ENCODE data around the gene RIN1. TPM values are rescaled to one million over a fixed set of nuclear protein-coding genes. Genes with fewer than 3 reads are reported as not detected.

Gene RIN1
- total and polyA plus RNA-seq, 9 of the 15 experiments (the other 6 are each of a cell fraction or from before 2014, with no cell fraction given): 0.01 to 1.2 (median 0.45) TPM; not detected in 1

- TF ChIP-seq CUX1 (CRISPR knock-in tag; IDR thresholded peaks at IDR 0.05) (no peak), CTCF (IDR thresholded peaks at IDR 0.05 in 2 of 3, conservative IDR thresholded peaks at IDR 0.05 in 1 of 3; ENCODE audit: insufficient read depth in 2 of 3, low read depth in 1 of 3, low read length in 3 of 3) (no peak), ADNP (tag; IDR thresholded peaks at IDR 0.05) (no peak), TSHZ1 (CRISPR knock-in tag; IDR thresholded peaks at IDR 0.05) (no peak), NEUROD1 (IDR thresholded peaks at IDR 0.05; ENCODE audit: borderline replicate concordance, low read depth, low read length, partially characterized antibody) (peak; percentile 11), STAT5A (IDR thresholded peaks at IDR 0.05; ENCODE audit: borderline replicate concordance, low read length) (no peak), ZNF12 (CRISPR knock-in tag; IDR thresholded peaks at IDR 0.05) (no peak), ZNF232 (CRISPR knock-in tag; IDR thresholded peaks at IDR 0.05) (no peak), KDM5B (IDR thresholded peaks at IDR 0.05; ENCODE audit: insufficient replicate concordance, low read depth, low read length) (no peak), DIDO1 (tag; IDR thresholded peaks at IDR 0.05; ENCODE audit: low read depth) (no peak), MTA3 (IDR thresholded peaks at IDR 0.05; ENCODE audit: borderline replicate concordance) (0 out of 2 replicates have a peak, but pooled peaks have one; percentile 27), U2AF1 (optimal IDR thresholded peaks at IDR 0.05; ENCODE audit: low read depth, low read length) (no peak), ZNF23 (CRISPR knock-in tag; IDR thresholded peaks at IDR 0.05) (no peak), KDM1A (IDR thresholded peaks at IDR 0.05) (no peak), SNRNP70 (optimal IDR thresholded peaks at IDR 0.05; ENCODE audit: low read depth, low read length) (no peak), ETV6 (IDR thresholded peaks at IDR 0.05; ENCODE audit: borderline replicate concordance in 1 of 2, low read depth in 2 of 2, low read length in 1 of 2) (no peak), ETV6 (CRISPR knock-in tag; IDR thresholded peaks at IDR 0.05; ENCODE audit: borderline replicate concordance) (no peak)
Observed at GRCh38 chr11:66371627-66372415, 35.6 kb upstream of the RIN1 start, which contains the start of gene SLC29A2 (continued).

All from K562 (cell line).